HG03045 (cell line): ENCODE measurements around the gene PLEKHM3.

Experiments
- ATAC-seq: cut with Tn5 transposase; IDR thresholded peaks from one replicate; pipeline ENCODE4 v1.9.1; 2021; ENCODE audit warnings: mild to moderate bottlenecking, moderate library complexity; ENCODE audit not compliant: unreplicated experiment

PLEKHM3 gene

GRCh38 chr2:207808119-207808518 is 217.2 kb downstream of the PLEKHM3 start:
- no peak for ATAC-seq

GRCh38 chr2:207807516-207807915 is 217.8 kb downstream of the PLEKHM3 start:
- peak; percentile 45 for ATAC-seq

- ATAC-seq = no peak
Observed at GRCh38 chr2:207805566-207806226, 219.6 kb downstream of the PLEKHM3 start.

GRCh38 chr2:207802650-207803049 is 222.7 kb downstream of the PLEKHM3 start:
- no peak for ATAC-seq

- no peak for ATAC-seq
Observed at GRCh38 chr2:207801259-207801658, 224.1 kb downstream of the PLEKHM3 start.

- no peak for ATAC-seq
Observed at GRCh38 chr2:207796585-207797350, 228.6 kb downstream of the PLEKHM3 start.

GRCh38 chr2:207792244-207792785 is 233.0 kb downstream of the PLEKHM3 start:
- no peak for ATAC-seq

- no peak for ATAC-seq
Observed at GRCh38 chr2:207791579-207792243, 233.6 kb downstream of the PLEKHM3 start.

- no peak for ATAC-seq
Observed at GRCh38 chr2:207790898-207791297, 234.4 kb downstream of the PLEKHM3 start.

GRCh38 chr2:207787800-207788199 is 237.5 kb downstream of the PLEKHM3 start:
- no peak for ATAC-seq

- ATAC-seq = no peak
Observed at GRCh38 chr2:207787017-207787416, 238.3 kb downstream of the PLEKHM3 start.

- no peak for ATAC-seq
Observed at GRCh38 chr2:207784898-207785297, 240.4 kb downstream of the PLEKHM3 start.

GRCh38 chr2:207783514-207783913 is 241.8 kb downstream of the PLEKHM3 start:
- ATAC-seq = no peak

GRCh38 chr2:207782238-207783030 is 242.9 kb downstream of the PLEKHM3 start:
- no peak for ATAC-seq

GRCh38 chr2:207779523-207779922 is 245.8 kb downstream of the PLEKHM3 start:
- no peak for ATAC-seq

GRCh38 chr2:207778298-207778882 is 246.9 kb downstream of the PLEKHM3 start:
- ATAC-seq = no peak

GRCh38 chr2:207777124-207777523 is 248.2 kb downstream of the PLEKHM3 start:
- ATAC-seq = no peak

GRCh38 chr2:207775473-207775872 is 249.9 kb downstream of the PLEKHM3 start:
- no peak for ATAC-seq

- ATAC-seq = no peak
Observed at GRCh38 chr2:207772844-207773205, 252.5 kb downstream of the PLEKHM3 start.

- no peak for ATAC-seq
Observed at GRCh38 chr2:207772081-207772843, 253.1 kb downstream of the PLEKHM3 start.
